GM19025 (cell line): ENCODE measurements around the gene ACTN4.

Experiments
- ATAC-seq: cut with Tn5 transposase; IDR thresholded peaks from one replicate; pipeline ENCODE4 v1.9.1; 2021; ENCODE audit warnings: mild to moderate bottlenecking, low read depth, moderate library complexity; ENCODE audit not compliant: unreplicated experiment

The ACTN4 gene

GRCh38 chr19:38635483-38636399 is 11.7 kb upstream of the ACTN4 start:
- no peak for ATAC-seq

DNA sequence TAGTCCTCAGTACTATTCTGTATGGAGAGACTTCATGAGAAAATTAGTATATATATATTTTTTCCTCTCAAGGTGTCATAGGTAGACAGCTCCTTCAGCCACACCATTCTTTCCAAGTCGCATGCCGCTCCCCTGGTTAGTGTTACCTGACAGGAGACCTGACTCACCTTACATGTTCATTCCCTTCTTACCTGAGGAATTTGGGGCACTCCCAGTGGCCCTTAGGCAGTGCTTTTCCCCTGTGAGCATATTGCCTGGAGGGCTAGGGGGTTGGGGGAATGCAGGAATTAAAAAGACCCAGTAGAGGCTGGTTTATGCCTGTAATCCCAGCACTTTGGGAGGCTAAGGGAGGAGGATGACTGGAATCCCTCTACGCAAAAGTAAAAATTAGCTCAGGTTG is 9.0 kb upstream of the ACTN4 start:
- ATAC-seq, result no peak

DNA sequence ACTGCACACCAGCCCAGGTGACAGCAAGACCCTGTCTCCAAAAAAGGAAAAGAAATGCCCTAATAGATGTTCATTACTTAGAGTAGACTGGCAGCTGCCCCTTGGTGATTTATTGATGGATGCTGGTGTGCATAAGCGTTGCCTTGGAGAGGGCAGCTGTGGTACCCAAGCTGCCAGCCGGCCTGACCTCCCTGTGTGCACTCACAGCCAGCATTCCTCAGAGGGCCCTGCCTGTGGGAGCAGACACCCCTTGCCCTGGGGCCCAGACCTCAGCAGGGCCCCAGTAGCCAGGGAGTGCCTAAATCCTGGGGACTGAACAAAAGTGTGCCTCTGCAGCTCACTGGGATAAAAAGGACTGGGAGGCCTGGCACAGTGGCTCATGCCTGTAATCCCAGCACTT is 7.8 kb upstream of the ACTN4 start:
- no peak for ATAC-seq

- ATAC-seq, result no peak
Measured at GRCh38 chr19:38640368-38640767, 7.1 kb upstream of the ACTN4 start.

- no peak for ATAC-seq
Measured at GRCh38 chr19:38642176-38642575, 5.3 kb upstream of the ACTN4 start.

DNA sequence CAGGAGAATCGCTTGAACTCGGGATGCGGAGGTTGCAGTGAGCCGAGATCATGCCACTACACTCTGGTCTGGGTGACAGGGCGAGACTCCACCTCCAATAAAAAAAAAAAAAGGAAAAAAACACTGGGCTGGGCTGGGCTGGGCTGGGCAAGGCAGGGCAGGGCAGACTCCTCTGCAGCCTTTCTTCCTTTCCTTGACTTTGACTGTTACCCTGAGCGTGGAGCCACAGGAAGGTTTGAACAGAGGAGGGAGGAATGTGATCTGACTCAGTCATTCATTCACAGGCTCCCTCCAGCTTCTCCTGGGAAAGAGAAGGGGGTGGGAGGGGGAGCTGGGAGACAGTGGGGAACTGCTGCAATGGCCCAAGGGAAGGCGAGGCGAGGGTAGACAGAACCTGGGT is 2.7 kb upstream of the ACTN4 start:
- no peak for ATAC-seq

- ATAC-seq, result no peak
Measured at GRCh38 chr19:38647966-38648768, 718 bp downstream of the ACTN4 start.

GRCh38 chr19:38648769-38649304 is 1.4 kb downstream of the ACTN4 start:
- ATAC-seq, result no peak

GRCh38 chr19:38649305-38650171 is 2.1 kb downstream of the ACTN4 start:
- no peak for ATAC-seq

DNA sequence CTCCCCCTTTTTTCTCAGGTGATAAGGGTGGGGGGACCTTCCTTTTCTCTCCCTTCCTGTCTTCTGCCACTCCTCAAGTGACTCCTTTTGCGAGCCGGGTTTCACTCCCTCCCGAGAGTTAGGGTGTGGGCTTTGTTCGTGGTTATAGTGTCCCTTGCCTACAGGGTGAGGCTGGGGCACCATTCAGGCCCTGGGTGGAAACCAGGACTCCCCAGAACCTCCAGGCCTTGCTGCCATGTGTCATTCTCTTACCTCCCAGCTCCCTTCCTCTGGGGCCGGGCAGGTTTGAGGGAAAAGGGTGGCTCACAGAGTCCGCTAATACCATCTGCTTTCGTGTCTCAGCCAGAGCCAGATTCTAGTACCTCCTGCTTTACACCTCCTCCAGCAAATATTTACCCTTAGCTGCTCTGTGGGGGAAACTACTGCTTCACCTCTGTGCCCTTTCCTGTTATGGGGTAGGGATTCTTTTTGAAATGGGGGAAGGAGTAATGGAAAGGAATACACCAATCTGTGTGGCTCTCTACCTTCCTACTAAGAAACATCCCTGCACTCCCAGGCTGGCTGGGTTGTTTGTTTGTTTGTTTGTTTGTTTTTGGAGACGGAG is 2.8 kb downstream of the ACTN4 start:
- ATAC-seq, result no peak

- ATAC-seq, result no peak
Measured at GRCh38 chr19:38650911-38651584, 3.6 kb downstream of the ACTN4 start.

GRCh38 chr19:38653028-38653571 is 5.7 kb downstream of the ACTN4 start:
- no peak for ATAC-seq

DNA sequence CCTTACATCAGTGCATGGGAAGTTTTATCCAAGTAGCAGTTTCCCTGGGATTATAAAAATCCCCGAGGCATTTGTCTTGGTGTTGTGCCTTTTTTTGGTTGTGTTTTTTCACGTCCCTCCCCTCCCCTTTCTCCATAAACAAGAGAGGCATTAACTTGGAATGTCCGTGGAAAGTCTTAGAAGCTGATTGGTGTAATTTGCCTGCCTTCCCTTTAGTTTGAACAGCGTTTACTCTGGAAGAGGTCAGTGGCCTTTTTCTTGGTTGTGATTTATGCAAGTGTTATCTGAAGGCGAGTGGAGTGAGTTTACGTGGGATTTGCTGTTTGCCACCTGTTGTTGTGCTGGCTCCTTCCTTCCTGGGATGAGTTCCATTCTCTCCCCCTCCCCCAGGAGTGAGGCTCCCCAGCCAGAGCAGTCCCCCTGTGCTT is 7.2 kb downstream of the ACTN4 start:
- no peak for ATAC-seq

GRCh38 chr19:38655148-38655824 is 7.8 kb downstream of the ACTN4 start:
- no peak for ATAC-seq

DNA sequence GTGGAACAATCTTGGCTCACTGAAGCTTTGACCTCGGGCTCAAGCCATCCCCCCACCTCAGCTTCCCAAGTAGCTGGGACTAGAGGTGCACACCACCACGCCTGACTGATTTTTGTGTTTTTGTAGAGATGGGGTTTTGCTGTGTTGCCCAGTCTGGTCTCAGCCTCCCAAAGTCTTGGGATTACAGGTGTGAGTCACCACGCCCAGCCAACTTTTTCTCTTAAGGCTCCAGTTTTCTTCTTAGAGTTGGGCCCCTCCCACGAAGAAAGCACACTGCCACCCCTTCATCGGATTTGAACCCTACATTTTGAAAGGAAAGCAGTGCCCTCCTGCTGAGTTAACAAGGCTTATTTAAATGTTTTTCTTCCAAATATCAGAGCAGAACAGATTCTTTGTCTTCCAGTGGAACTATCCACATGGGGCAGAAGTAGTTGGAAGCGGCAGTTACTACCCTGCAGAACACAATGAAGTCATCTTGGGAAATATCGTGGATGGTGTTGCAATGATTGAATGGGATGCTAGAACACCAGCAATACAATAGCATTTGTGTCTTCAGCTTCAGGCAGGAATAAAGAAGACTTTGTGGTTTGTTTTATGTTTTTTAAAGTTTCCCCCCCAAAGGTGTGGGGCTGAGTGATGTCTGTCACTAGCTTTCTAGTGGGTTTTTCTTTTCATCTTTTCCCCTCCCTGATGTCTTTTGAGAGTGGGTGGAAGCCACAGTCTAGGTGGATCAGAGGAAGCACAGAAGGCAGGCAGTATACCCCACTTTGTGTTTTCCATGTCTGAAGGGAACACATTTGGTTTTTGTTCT is 8.9 kb downstream of the ACTN4 start:
- ATAC-seq, result no peak

DNA sequence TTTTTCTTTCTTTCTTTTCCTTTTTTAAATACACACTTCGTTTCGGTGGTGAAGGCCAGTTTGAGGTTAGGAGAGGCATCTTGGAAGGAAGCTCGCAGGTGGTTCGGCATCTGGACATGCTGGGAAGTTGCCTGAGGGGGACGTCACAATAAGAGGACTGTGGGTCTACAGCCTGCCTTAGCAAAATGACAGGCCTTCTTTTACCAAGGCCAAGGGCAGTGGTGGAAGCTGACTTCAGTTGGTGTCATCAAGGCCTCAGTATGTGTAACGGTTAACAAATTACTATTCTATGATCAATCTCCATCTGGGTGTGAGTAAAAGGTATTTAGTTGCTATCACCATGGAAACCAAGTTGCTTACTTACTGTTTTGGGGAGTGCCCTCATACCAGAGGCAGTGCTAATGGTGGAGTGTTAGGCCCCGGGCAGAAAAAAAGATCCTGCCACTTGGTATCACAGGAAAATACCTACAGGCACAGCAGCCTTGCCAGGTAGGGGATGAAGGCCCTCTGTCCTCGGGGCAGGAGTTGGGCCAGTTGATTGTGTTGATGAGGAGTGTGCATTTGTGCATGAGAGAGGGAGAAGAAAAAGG is 10.3 kb downstream of the ACTN4 start:
- ATAC-seq, result no peak
